Left lung (tissue), 14 donors: ENCODE data around the gene FABP7. TPM values are rescaled to one million over a fixed set of nuclear protein-coding genes. Genes with fewer than 3 reads are reported as not detected.
A peak's percentile ranks its signal among the peaks of the same experiment; 100 is the strongest.

ENCODE experiments used
- ATAC-seq: fragments of 200-7000 bp; cut with Tn5 transposase; one replicate; pipeline ENCODE4 v1.9.1; 2020; ENCODE audit warnings: moderate library complexity
- DNase-seq, 4 donors: peaks; one replicate each; pipeline ENCODE4 v3.0.0-alpha.2; 2013 to 2020
- H3K27ac ChIP-seq, 2 donors: fragments of 200-600 bp; sonication (generic) in 1 of 2; one replicate each; pipeline versions ENCODE4 v1.5.0 to v1.8.0; 2020 to 2021
- H3K27me3 ChIP-seq, 2 donors: fragments of 200-600 bp; sonication (generic) in 1 of 2; one replicate each; pipeline versions ENCODE4 v1.5.0 to v1.8.0; 2020 to 2021
- H3K36me3 ChIP-seq, 2 donors: fragments of 200-600 bp; sonication (generic) in 1 of 2; one replicate each; pipeline versions ENCODE4 v1.5.0 to v1.8.0; 2020 to 2021
- H3K4me1 ChIP-seq, 2 donors: fragments of 200-600 bp; one replicate each; pipeline ENCODE4 v1.8.0; 2021
- H3K4me3 ChIP-seq, 2 donors: fragments of 200-600 bp; sonication (generic) in 1 of 2; one replicate each; pipeline versions ENCODE4 v1.5.0 to v1.8.0; 2020 to 2021; ENCODE audit warnings: mild to moderate bottlenecking in 1 of 2
- H3K9me3 ChIP-seq, 2 donors: fragments of 200-600 bp; sonication (generic) in 1 of 2; one replicate each; pipeline versions ENCODE4 v1.5.0 to v1.8.0; 2020 to 2021
- CTCF ChIP-seq, 2 donors: fragments of 200-600 bp; sonication (generic) in 1 of 2; IDR thresholded peaks; one replicate each; pipeline versions ENCODE4 v1.5.0 to v1.8.0; 2021; ENCODE audit warnings: antibody characterized with exemption in 2 of 2
- intact Hi-C, 2 donors: fragments of 100-400 bp; cut with DNase I; formaldehyde crosslinking; loops; one replicate each; pipeline versions ENCODE4 v1.11.2 to v1.14.2; 2022
- long read RNA-seq, 12 donors: library from polyadenylated mRNA in 2 of 12; unstranded in 2 of 12; transcript quantifications; one replicate each; pipeline ENCODE4 v2.0.0 and lab custom pipeline, GENCODE V29; 2019 to 2026
- polyA plus RNA-seq, 6 donors: library from polyadenylated mRNA; unstranded; fragments of 120-200 nt; gene quantifications; one replicate each; pipeline ENCODE4 v1.2.1, GENCODE V29; 2013; ENCODE audit not compliant: insufficient read length in 6 of 6
- total RNA-seq, 2 donors: library from RNA; stranded (reverse); fragmentation: NEBNext Ultra II Directional; extraction: Animal tissue kit (Norgen Biotek cat#: 25700); gene quantifications; one replicate each; pipeline ENCODE4 v1.2.1, GENCODE V29; 2021
- donor health status: DM: no; HTN: yes; CAD: no.
- donor health status: DM: no; HTN: no; CAD: no.

The FABP7 gene
- total RNA-seq, result not detected
- 10 to 100 TPM in 4 of 6 donors, 1 to 10 TPM in 2; 7.1 to 39.3 (median 16.6) TPM for polyA plus RNA-seq
- long read RNA-seq, donor 1, transcript FABP7-202 (4 exons, 1,026 nt), result major isoform, 9 of 9 reads
- long read RNA-seq, donor 1, partial matches to known transcripts, result 0 of 9 reads
- long read RNA-seq, donor 1, other reads (novel, unspliced or antisense), result 0 of 9 reads
- long read RNA-seq, donor 2, partial matches to known transcripts, result 0 of 2 reads
- long read RNA-seq, donor 2, other reads (novel, unspliced or antisense), result 0 of 2 reads
- long read RNA-seq, donor 3, transcript FABP7-202 (4 exons, 1,026 nt), result major isoform, 6 of 6 reads
- long read RNA-seq, donor 3, partial matches to known transcripts, result 0 of 6 reads
- long read RNA-seq, donor 3, other reads (novel, unspliced or antisense), result 0 of 6 reads
- long read RNA-seq, donor 4, result 0 reads
- long read RNA-seq, donor 5, transcript FABP7-202 (4 exons, 1,026 nt), result major isoform, 10 of 11 reads
- long read RNA-seq, donor 5, partial matches to known transcripts, result 0 of 11 reads
- long read RNA-seq, donor 5, other reads (novel, unspliced or antisense), result 0 of 11 reads
- long read RNA-seq, donor 6, transcript FABP7-202 (4 exons, 1,026 nt), result major isoform, 13 of 20 reads
- long read RNA-seq, donor 6, partial matches to known transcripts, result 6 of 20 reads
- long read RNA-seq, donor 6, other reads (novel, unspliced or antisense), result 0 of 20 reads
- long read RNA-seq, donor 7, transcript FABP7-202 (4 exons, 1,026 nt), result major isoform, 23 of 34 reads
- long read RNA-seq, donor 7, partial matches to known transcripts, result 10 of 34 reads
- long read RNA-seq, donor 7, other reads (novel, unspliced or antisense), result 0 of 34 reads
- long read RNA-seq, donor 8, partial matches to known transcripts, result 0 of 4 reads
- long read RNA-seq, donor 8, other reads (novel, unspliced or antisense), result 0 of 4 reads
- long read RNA-seq, donor 9, result 0 reads
- long read RNA-seq, donor 10, result 0 reads
- long read RNA-seq, donor 11, transcript FABP7-201 (3 exons, 2,086 nt), result minor isoform, 16 of 588 reads
- long read RNA-seq, donor 11, transcript FABP7-202 (4 exons, 1,026 nt), result major isoform, 396 of 588 reads
- long read RNA-seq, donor 11, partial matches to known transcripts, result 169 of 588 reads
- long read RNA-seq, donor 11, other reads (novel, unspliced or antisense), result 7 of 588 reads
- long read RNA-seq, donor 12, partial matches to known transcripts, result 0 of 3 reads
- long read RNA-seq, donor 12, other reads (novel, unspliced or antisense), result 0 of 3 reads

DNA sequence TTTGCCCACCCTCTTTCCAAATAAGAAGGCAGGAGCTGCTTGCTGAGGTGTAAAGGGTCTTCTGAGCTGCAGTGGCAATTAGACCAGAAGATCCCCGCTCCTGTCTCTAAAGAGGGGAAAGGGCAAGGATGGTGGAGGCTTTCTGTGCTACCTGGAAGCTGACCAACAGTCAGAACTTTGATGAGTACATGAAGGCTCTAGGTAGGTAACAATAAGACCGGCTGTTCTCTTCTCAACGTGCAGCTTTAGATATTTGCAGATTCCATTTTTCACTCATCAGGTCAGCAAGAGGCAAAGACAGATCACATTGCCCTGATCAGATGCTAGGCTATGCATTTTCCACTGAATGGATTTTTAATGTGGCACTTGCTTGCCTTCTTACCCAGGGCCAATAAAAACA lies at the start of gene FABP7:
Gene FABP7 (plus strand): TSS at position 50 of the 400 bp plus-strand sequence. CDS start 79 bp downstream, at position 129.
- no peak for DNase-seq
- no peak for ATAC-seq
- Histone ChIP-seq H3K4me1 (no peaks in the 10 kb centered on the region), H3K27ac (no peak within 1 kb of the TSS), H3K27me3 (peaks cover 0 to 12% of the 10 kb centered on the region in 2 donors), H3K4me3 (no peak within 1 kb of the TSS), H3K36me3 (no peaks in the 10 kb centered on the region), H3K9me3 (no peaks in the 10 kb centered on the region)
- no peak for TF ChIP-seq CTCF (IDR thresholded peaks at IDR 0.05)
- intact Hi-C loops, result no loop called here

DNA sequence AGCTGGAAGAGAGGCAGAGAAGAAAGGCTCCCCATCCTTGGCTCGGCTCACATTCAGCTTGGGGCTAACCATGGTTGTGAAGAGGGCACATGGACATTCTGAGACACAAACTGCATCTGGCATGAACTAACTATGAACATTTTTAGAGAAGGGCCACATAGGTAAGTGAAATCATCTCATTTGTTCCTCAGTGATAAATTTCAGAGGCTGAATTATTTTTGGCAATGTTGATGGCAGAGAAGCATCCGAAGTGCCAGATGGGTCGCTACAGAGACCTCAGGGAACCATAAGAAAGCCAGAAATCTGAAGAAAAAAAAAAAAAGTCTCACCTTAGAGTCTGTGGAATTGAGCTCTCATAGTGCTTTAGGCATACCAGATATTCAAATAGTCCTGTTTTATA lies 49.2 kb upstream of the FABP7 start:
- no peak for ATAC-seq
- H3K9me3 ChIP-seq, result no peaks in the 10 kb centered on the region
- H3K4me1 ChIP-seq, result no peaks in the 10 kb centered on the region
- intact Hi-C loops, result loop anchor here in 1 of 2 donors (5.0 to 10.0 kb wide), 2 partner anchors 107 to 584 kb away; no protein-coding TSS in a partner anchor
- no peak overlapping the region for H3K4me3 ChIP-seq
- H3K36me3 ChIP-seq, result no peaks in the 10 kb centered on the region
- no peak overlapping the region for H3K27ac ChIP-seq
- DNase-seq, result no peak
- H3K27me3 ChIP-seq, result peaks cover 0 to 4% of the 10 kb centered on the region in 2 donors
- no peak for TF ChIP-seq CTCF (IDR thresholded peaks at IDR 0.05)

- H3K27me3 ChIP-seq, result peaks cover 0 to 4% of the 10 kb centered on the region in 2 donors
- ATAC-seq (peak; percentile 77), DNase-seq (peak in 2 of 4 donors; percentile 41 to 65)
- H3K9me3 ChIP-seq, result no peaks in the 10 kb centered on the region
- intact Hi-C loops, result loop anchor here in 1 of 2 donors (5.0 to 10.0 kb wide), 2 partner anchors 106 to 584 kb away; no protein-coding TSS in a partner anchor
- H3K36me3 ChIP-seq, result no peaks in the 10 kb centered on the region
- no peak overlapping the region for H3K4me3 ChIP-seq
- no peaks in the 10 kb centered on the region for H3K4me1 ChIP-seq
- no peak overlapping the region for H3K27ac ChIP-seq
- peak; percentile 54 to 68 for TF ChIP-seq CTCF (IDR thresholded peaks at IDR 0.05)
These were observed 48.6 kb upstream of the FABP7 start for GRCh38 chr6:122730775-122731386.

- Histone ChIP-seq H3K4me3 (no peak overlapping the region), H3K27me3 (peaks cover 0 to 4% of the 10 kb centered on the region in 2 donors), H3K27ac (no peak overlapping the region), H3K9me3 (no peaks in the 10 kb centered on the region), H3K4me1 (no peaks in the 10 kb centered on the region), H3K36me3 (no peaks in the 10 kb centered on the region)
- no peak for DNase-seq
- ATAC-seq, result no peak
- TF ChIP-seq CTCF (IDR thresholded peaks at IDR 0.05), result no peak
- intact Hi-C loops, result loop anchor here in 1 of 2 donors (5.0 to 10.0 kb wide), 2 partner anchors 104 to 582 kb away; no protein-coding TSS in a partner anchor
These were observed 46.3 kb upstream of the FABP7 start for GRCh38 chr6:122733259-122733658.
